GM12878 (cell line): ENCODE measurements around the gene DNAJB2. TPM values are rescaled to one million over a fixed set of nuclear protein-coding genes. Genes with fewer than 3 reads are reported as not detected.

Experiments
- ATAC-seq: fragments of 200-7000 bp; cut with Tn5 transposase; 3 replicates; pipeline ENCODE4 v1.9.1; 2020; ENCODE audit warnings: mild to moderate bottlenecking, moderate library complexity
- BruUV-seq: library from RNA; stranded (reverse); fragments of 400-500 nt; replicated peaks from 2 replicates; lab custom pipeline; 2021; lab: Mats Ljungman, UMichigan
- CTCF ChIA-PET: fragments of 300-600 bp; sonication (Branson Sonifier 250); formaldehyde crosslinking; extraction: SDS; loops from one replicate; lab custom pipeline; 2021; ENCODE audit warnings: inconsistent platforms; lab: Yijun Ruan, JAX
- POLR2A ChIA-PET: fragments of 350-600 bp; formaldehyde crosslinking; extraction: SDS; loops from one replicate; lab custom pipeline; 2021; ENCODE audit warnings: inconsistent platforms; lab: Charles Lee
- RAD21 ChIA-PET: fragments of 300-600 bp; sonication (Branson Sonifier 250); formaldehyde crosslinking; loops from one replicate; lab custom pipeline; 2023; ENCODE audit warnings: antibody characterized with exemption; ENCODE audit not compliant: unreplicated experiment; lab: Charles Lee
- SMC1A ChIA-PET: fragments of 300-600 bp; sonication (Branson Sonifier 250); formaldehyde crosslinking; loops from one replicate; lab custom pipeline; 2023; ENCODE audit not compliant: unreplicated experiment, uncharacterized antibody; lab: Charles Lee
- DNase-seq: peaks from one replicate; pipeline ENCODE4 v3.0.0-alpha.2; 2011; ENCODE audit warnings: low read depth, low spot score
- FAIRE-seq: peaks from 3 replicates; lab custom pipeline; 2011; peaks lifted over from hg19 to GRCh38; lab: Jason Lieb, UNC
- H2AFZ ChIP-seq: 2 replicates; pipeline ENCODE4 v1.6.0; 2011; ENCODE audit warnings: low read depth, low read length, control low read depth; ENCODE audit not compliant: control insufficient read depth
- H3K27ac ChIP-seq: 2 replicates; pipeline ENCODE4 v1.5.1; 2011; ENCODE audit warnings: control low read depth; ENCODE audit not compliant: control insufficient read depth, insufficient read depth
- H3K27me3 ChIP-seq, 2 experiments: replicated peaks in 1 of 2; 2 replicates each; pipeline versions ENCODE4 v1.6.0 to v1.6.1; 2011; ENCODE audit warnings: low read length in 1 of 2; ENCODE audit not compliant: control insufficient read depth in 2 of 2, insufficient read depth in 2 of 2
- H3K36me3 ChIP-seq, 2 experiments: 2 replicates each; pipeline ENCODE4 v1.5.1; 2011; ENCODE audit warnings: low read length in 1 of 2; ENCODE audit not compliant: control insufficient read depth in 2 of 2, insufficient read depth in 2 of 2
- H3K4me1 ChIP-seq: 2 replicates; pipeline ENCODE4 v1.6.1; 2011; ENCODE audit warnings: mild to moderate bottlenecking, low read length, moderate library complexity, mixed read lengths; ENCODE audit not compliant: control insufficient read depth, insufficient read depth
- H3K4me2 ChIP-seq: 2 replicates; pipeline ENCODE4 v1.6.0; 2011; ENCODE audit warnings: control low read depth; ENCODE audit not compliant: control insufficient read depth, insufficient read depth
- H3K4me3 ChIP-seq: fragments of 200-600 bp; sonication (generic); 2 replicates; pipeline ENCODE4 v1.5.1; 2016
- H3K79me2 ChIP-seq: 2 replicates; pipeline ENCODE4 v1.6.0; 2011; ENCODE audit warnings: low read length; ENCODE audit not compliant: control insufficient read depth, insufficient read depth
- H3K9ac ChIP-seq: 2 replicates; pipeline ENCODE4 v1.8.0; 2011; ENCODE audit warnings: low read length, control low read depth, mixed read lengths; ENCODE audit not compliant: control insufficient read depth, insufficient read depth
- H3K9me3 ChIP-seq: replicated peaks from 3 replicates; pipeline ENCODE4 v1.5.1; 2011; ENCODE audit warnings: mild to moderate bottlenecking, low read length; ENCODE audit not compliant: control insufficient read depth, insufficient read depth
- H4K20me1 ChIP-seq: 2 replicates; pipeline ENCODE4 v1.6.0; 2011; ENCODE audit not compliant: control insufficient read depth, insufficient read depth
- GATAD2B ChIP-seq: fragments of 450-650 bp; conservative IDR thresholded peaks from 2 replicates; pipeline ENCODE4 v1.6.1; 2017; ENCODE audit warnings: low read depth, mild to moderate bottlenecking, moderate library complexity
- PML ChIP-seq: IDR thresholded peaks from 2 replicates; pipeline ENCODE4 v1.6.1; 2012; ENCODE audit warnings: low read length, inconsistent platforms
- SMC3 ChIP-seq: IDR thresholded peaks from 2 replicates; pipeline ENCODE4 v1.6.1; 2011; ENCODE audit warnings: low read length, improper control_type of control experiment, borderline replicate concordance
- SUZ12 ChIP-seq: fragments of 200-600 bp; sonication (generic); IDR thresholded peaks from one replicate; pipeline ENCODE4 v1.6.1; 2018; ENCODE audit warnings: antibody characterized with exemption, mild to moderate bottlenecking; ENCODE audit not compliant: unreplicated experiment
- TCF3 ChIP-seq: IDR thresholded peaks from 2 replicates; pipeline ENCODE4 v1.6.1; 2012; ENCODE audit warnings: low read depth, mild to moderate bottlenecking, low read length, borderline replicate concordance; ENCODE audit not compliant: insufficient read depth
- ZBTB40 ChIP-seq: fragments of 450-650 bp; IDR thresholded peaks from 2 replicates; pipeline ENCODE4 v1.6.1; 2016; ENCODE audit warnings: mild to moderate bottlenecking, moderate library complexity, borderline replicate concordance
- WGBS: methylation state at CpG from one replicate; pipeline ENCODE4 v1.1.6; 2016; ENCODE audit warnings: low lambda C conversion rate; ENCODE audit not compliant: insufficient replicate concordance, insufficient coverage; ENCODE audit errors: missing lambda C conversion rate; 5-methylcytosine and 5-hydroxymethylcytosine counted together
- in situ Hi-C: fragments of 300-500 bp; cut with MboI; formaldehyde crosslinking; loops from 9 replicates; pipeline ENCODE4 v1.14.3; 2018; ENCODE audit warnings: mixed read lengths
- intact Hi-C: fragments of 100-400 bp; cut with micrococcal nuclease; formaldehyde crosslinking; loops from one replicate; pipeline ENCODE4 v1.14.2; 2022; ENCODE audit not compliant: unreplicated experiment
- polyA plus RNA-seq, 11 experiments: library from polyadenylated mRNA; depleted of rRNA in 4 of 11; unstranded in 6 of 11; stranded (reverse) in 5 of 11; fragments of >200 nt; fragmentation: Nextera tagmentation in 4 of 11; fragmentation: Illumina TruSeq in 1 of 11; extraction: Ambion mirVana in 4 of 11; extraction: Trizol in 1 of 11; gene quantifications; 1 replicate in 1 of 11; 2 replicates in 10 of 11; pipeline versions ENCODE4 v1.2.1 to v1.2.3, GENCODE V29; 2011 to 2016; ENCODE audit warnings: inconsistent platforms in 2 of 11, missing spikeins in 2 of 11, low read depth in 1 of 11
- total RNA-seq, 4 experiments: library from RNA; depleted of rRNA in 3 of 4; stranded (reverse); fragments of >200 nt in 3 of 4; fragmentation: Illumina TruSeq in 1 of 4; extraction: Trizol in 1 of 4; gene quantifications; 2 replicates each; pipeline versions ENCODE4 v1.2.1 to v1.2.3, GENCODE V29; 2013 to 2021
- TF ChIP-seq, protein P1 (sequence below): IDR thresholded peaks from 2 replicates; pipeline ENCODE4 v1.6.1; 2012; ENCODE audit warnings: low read depth, low read length, improper control_type of control experiment
- TF ChIP-seq, protein P2 (sequence below): fragments of 450-650 bp; conservative IDR thresholded peaks from 2 replicates; pipeline ENCODE4 v1.6.1; 2017; ENCODE audit warnings: mild to moderate bottlenecking, moderate library complexity

The DNAJB2 gene
- total and polyA plus RNA-seq, 10 of the 15 experiments (the other 5 are each of a cell fraction or from before 2014, with no cell fraction given), result 0.26 to 36.5 (median 12.5) TPM

DNA sequence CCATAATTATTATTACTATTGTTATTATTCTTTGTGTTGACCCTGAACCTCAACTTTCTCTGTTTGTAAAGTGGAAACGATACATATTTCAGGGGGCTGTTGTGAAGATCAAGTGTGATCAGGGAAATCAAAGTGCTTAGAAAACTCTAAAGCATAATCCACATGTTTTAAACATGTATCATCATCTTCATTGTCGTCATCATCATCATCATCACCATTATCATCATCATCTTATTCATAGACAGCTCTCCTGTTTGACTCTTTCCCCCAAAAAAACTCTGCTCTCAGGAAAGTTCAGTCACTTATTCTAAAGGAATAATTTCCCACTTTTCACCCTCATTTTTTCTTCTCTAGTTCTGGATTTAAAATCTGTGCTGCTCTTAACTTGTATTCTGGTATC, 25.1 kb downstream of the DNAJB2 start:
- H3K9me3 ChIP-seq, result no peaks in the 10 kb centered on the region
- no peaks in the 10 kb centered on the region for H4K20me1 ChIP-seq
- peaks cover 2 to 5% of the 10 kb centered on the region in 2 experiments; a peak in 2 of 4 replicates for H3K27me3 ChIP-seq
- no peaks in the 10 kb centered on the region for H3K79me2 ChIP-seq
- 0% methylated on average over 2 of the region's 2 CpGs for WGBS
- H3K4me3 ChIP-seq, result no peak overlapping the region
- ChIA-PET RAD21 (interaction anchor here (1.0 kb wide), 1 partner anchor 27 kb away, joined by 3 read pairs; no protein-coding TSS in a partner anchor), SMC1A (no interaction called here), CTCF (interaction anchor here (0.7 to 1.2 kb wide), 3 partner anchors 9 to 186 kb away, joined by 3 to 7 read pairs (median 4); no protein-coding TSS in a partner anchor), POLR2A (no interaction called here)
- DNase-seq, result no peak
- BruUV-seq, result no TSS peak
- FAIRE-seq, result no peak
- H2AFZ ChIP-seq, result no peak overlapping the region
- intact Hi-C loops (no loop called here), in situ Hi-C loops (no loop called here)
- H3K4me2 ChIP-seq, result no peak overlapping the region
- no peaks in the 10 kb centered on the region for H3K4me1 ChIP-seq
- no peaks in the 10 kb centered on the region for H3K36me3 ChIP-seq
- no peak for ATAC-seq
- no peak overlapping the region for H3K27ac ChIP-seq
- no peak overlapping the region for H3K9ac ChIP-seq
- TF ChIP-seq TCF3 (no peak), PML (no peak)

GRCh38 chr2:219306047-219306446, 26.9 kb downstream of the DNAJB2 start:
- no TSS peak for BruUV-seq
- in situ Hi-C loops, result no loop called here
- TF ChIP-seq, protein P1, sequence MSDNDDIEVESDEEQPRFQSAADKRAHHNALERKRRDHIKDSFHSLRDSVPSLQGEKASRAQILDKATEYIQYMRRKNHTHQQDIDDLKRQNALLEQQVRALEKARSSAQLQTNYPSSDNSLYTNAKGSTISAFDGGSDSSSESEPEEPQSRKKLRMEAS, result no peak
- TF ChIP-seq, protein P2, sequence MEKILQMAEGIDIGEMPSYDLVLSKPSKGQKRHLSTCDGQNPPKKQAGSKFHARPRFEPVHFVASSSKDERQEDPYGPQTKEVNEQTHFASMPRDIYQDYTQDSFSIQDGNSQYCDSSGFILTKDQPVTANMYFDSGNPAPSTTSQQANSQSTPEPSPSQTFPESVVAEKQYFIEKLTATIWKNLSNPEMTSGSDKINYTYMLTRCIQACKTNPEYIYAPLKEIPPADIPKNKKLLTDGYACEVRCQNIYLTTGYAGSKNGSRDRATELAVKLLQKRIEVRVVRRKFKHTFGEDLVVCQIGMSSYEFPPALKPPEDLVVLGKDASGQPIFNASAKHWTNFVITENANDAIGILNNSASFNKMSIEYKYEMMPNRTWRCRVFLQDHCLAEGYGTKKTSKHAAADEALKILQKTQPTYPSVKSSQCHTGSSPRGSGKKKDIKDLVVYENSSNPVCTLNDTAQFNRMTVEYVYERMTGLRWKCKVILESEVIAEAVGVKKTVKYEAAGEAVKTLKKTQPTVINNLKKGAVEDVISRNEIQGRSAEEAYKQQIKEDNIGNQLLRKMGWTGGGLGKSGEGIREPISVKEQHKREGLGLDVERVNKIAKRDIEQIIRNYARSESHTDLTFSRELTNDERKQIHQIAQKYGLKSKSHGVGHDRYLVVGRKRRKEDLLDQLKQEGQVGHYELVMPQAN, result no peak
- TF ChIP-seq GATAD2B (no peak), SUZ12 (no peak), SMC3 (no peak), ZBTB40 (no peak)

More at GRCh38 chr2:219306047-219306446, 26.9 kb downstream of the DNAJB2 start:
- FAIRE-seq, result no peak
- Histone ChIP-seq H3K4me1 (no peaks in the 10 kb centered on the region), H2AFZ (no peak overlapping the region), H3K9me3 (no peaks in the 10 kb centered on the region), H3K36me3 (no peaks in the 10 kb centered on the region), H3K9ac (no peak overlapping the region), H3K27ac (no peak overlapping the region), H3K4me3 (no peak overlapping the region), H3K79me2 (no peaks in the 10 kb centered on the region), H3K4me2 (no peak overlapping the region), H3K27me3 (peaks cover 2 to 5% of the 10 kb centered on the region in 2 experiments; a peak in 2 of 4 replicates), H4K20me1 (no peaks in the 10 kb centered on the region)
- RAD21 ChIA-PET, result no interaction called here
- POLR2A ChIA-PET, result no interaction called here
- ATAC-seq, result no peak
- intact Hi-C loops, result no loop called here
- no peak for DNase-seq
- CTCF ChIA-PET, result interaction anchor here (1.4 kb wide), 1 partner anchor 151 kb away, joined by 3 read pairs; no protein-coding TSS in a partner anchor
- 0% methylated on average over 1 of the region's 1 CpG for WGBS
- SMC1A ChIA-PET, result no interaction called here
